Measurements from ENCODE around the gene CCDC158. TPM values are rescaled to one million over a fixed set of nuclear protein-coding genes. Genes with fewer than 3 reads are reported as not detected.
"Not testable (repeated sequence)": the region's sequence is repeated elsewhere in the genome, so short reads cannot be mapped to it uniquely, and the experiment has no call there.

CCDC158 gene
- total and polyA plus RNA-seq, 4 donors: 0.63 to 1.9 (median 1.4) TPM

DNA sequence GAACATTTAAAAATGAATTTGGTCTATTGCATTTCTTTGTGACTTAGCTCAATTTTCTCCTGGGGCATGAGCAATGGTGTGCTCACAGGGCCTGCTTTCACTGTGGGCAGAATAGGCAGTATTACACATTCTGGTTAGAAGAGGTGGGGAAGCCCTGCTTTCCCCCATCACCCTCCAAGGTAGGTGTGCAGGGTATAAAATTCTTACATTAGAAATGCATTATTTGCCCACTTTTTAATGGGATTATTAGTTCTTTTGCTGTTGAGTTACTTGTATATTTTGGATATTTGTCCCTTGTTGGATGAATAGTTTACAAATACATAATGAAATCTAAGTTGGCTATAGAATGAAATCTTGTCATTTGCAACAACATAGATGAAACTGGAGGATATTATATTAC is 122.7 kb downstream of the CCDC158 start:
- intact Hi-C loops (cut with DNase I): no loop called here
- no peak overlapping the region for H3K27ac ChIP-seq (ENCODE audit: low read depth in 1 of 2, low read length in 2 of 2)

DNA sequence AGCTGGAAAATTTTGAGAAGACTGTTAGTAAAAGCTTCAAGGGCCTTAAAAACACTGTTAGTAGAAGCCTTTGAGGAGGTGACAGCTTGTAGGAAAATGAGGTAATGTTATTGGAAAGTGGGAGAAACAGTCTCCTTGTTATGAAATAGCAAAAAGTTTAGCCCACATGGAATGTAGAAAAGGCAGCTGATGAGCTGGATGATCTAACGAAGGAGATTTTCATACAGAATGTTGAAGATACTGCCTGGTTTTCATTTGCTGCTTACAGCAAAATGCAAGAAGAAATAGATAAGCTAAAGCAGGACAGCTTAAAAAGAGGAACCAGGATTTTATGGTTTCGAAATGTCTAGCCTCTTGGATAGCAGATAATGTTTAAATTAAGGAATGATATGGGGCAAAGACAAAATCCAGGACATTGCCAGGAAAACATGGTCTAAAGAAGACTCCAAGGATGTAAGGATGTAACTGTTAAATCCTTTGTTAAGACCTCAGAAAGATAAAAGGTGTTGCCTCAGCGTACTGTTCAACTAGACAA is 124.6 kb downstream of the CCDC158 start:
- Histone ChIP-seq H3K27ac (ENCODE audit: low read depth in 1 of 2, low read length in 2 of 2) (no peak overlapping the region), H3K36me3 (ENCODE audit: control insufficient read depth in 1 of 2, insufficient read depth in 2 of 2, low read length in 1 of 2) (no peaks in the 10 kb centered on the region), H3K4me1 (ENCODE audit: control insufficient read depth in 1 of 2, insufficient read depth in 2 of 2, low read length in 2 of 2) (peaks cover 0 to 2% of the 10 kb centered on the region in 2 donors), H3K9me3 (ENCODE audit: control insufficient read depth, low read length) (peaks cover 2% of the 10 kb centered on the region), H3K27me3 (ENCODE audit: control insufficient read depth in 1 of 2, insufficient read depth in 2 of 2, low read length in 1 of 2) (no peaks in the 10 kb centered on the region), H3K4me3 (ENCODE audit: low read length in 2 of 2) (no peak overlapping the region)
- DNase-seq (no peak), ATAC-seq (ENCODE audit: low FRiP score) (no peak)
- intact Hi-C loops (cut with DNase I): no loop called here
- WGBS, 2 donors: 89 to 93% methylated on average over 3 of the region's 3 CpGs

More for the DNA sequence above, 122.7 kb downstream of the CCDC158 start:
- Histone ChIP-seq H3K27me3 (ENCODE audit: control insufficient read depth in 1 of 2, insufficient read depth in 2 of 2, low read length in 1 of 2) (no peaks in the 10 kb centered on the region), H3K4me1 (ENCODE audit: control insufficient read depth in 1 of 2, insufficient read depth in 2 of 2, low read length in 2 of 2) (peaks cover 0 to 2% of the 10 kb centered on the region in 2 donors), H3K4me3 (ENCODE audit: low read length in 2 of 2) (no peak overlapping the region), H3K9me3 (ENCODE audit: control insufficient read depth, low read length) (peaks cover 2% of the 10 kb centered on the region), H3K36me3 (ENCODE audit: control insufficient read depth in 1 of 2, insufficient read depth in 2 of 2, low read length in 1 of 2) (no peaks in the 10 kb centered on the region)
- DNase-seq: no peak
- no peak for ATAC-seq (ENCODE audit: low FRiP score)

DNA sequence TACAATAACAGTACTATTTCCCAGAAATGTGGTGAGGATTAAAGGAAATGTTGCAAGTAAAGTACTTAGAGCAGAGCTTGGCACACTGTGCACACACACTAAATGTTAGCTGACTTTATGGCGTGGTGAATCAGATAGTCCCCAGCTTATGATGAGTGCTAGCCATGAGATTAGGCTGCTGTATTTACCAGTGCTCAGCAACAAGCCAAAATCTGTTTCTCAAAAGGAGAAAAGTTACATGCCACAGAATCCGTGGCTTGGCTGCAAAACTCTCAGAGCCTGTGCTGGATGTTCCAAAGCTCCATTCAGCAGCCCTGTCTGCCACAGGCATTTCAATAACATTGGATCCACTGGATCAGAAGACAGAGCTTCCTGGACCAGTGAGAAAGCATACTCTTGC is 127.2 kb downstream of the CCDC158 start:
- Histone ChIP-seq H3K27me3 (ENCODE audit: control insufficient read depth in 1 of 2, insufficient read depth in 2 of 2, low read length in 1 of 2) (no peaks in the 10 kb centered on the region), H3K9me3 (ENCODE audit: control insufficient read depth, low read length) (peaks cover 4% of the 10 kb centered on the region), H3K4me1 (ENCODE audit: control insufficient read depth in 1 of 2, insufficient read depth in 2 of 2, low read length in 2 of 2) (no peaks in the 10 kb centered on the region), H3K4me3 (ENCODE audit: low read length in 2 of 2) (no peak overlapping the region), H3K36me3 (ENCODE audit: control insufficient read depth in 1 of 2, insufficient read depth in 2 of 2, low read length in 1 of 2) (no peaks in the 10 kb centered on the region), H3K27ac (ENCODE audit: low read depth in 1 of 2, low read length in 2 of 2) (no peak overlapping the region)
- DNase-seq (no peak), ATAC-seq (ENCODE audit: low FRiP score) (peak; percentile 85)
- intact Hi-C loops (cut with DNase I): no loop called here
- 65 to 74% methylated on average over 2 of the region's 2 CpGs for WGBS, 2 donors

DNA sequence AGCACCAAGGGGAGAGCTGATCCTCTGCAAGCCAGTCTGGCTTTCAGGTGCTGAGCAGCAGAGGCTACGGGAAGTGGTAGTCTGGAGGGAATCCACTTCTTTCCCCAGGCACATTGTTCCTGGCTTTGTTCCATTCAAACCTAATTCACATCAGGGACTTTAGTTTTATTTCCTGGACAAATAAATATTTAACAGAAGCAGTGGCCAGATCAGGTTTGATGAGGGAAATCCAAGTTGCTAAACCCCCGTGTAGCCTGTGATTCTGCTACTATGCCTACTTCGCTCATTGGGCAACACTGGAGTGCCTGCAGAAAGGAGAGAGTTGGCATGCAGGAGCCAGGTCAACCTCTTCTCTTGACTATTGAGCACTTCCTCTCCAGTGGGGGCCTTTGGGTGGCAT is 128.2 kb downstream of the CCDC158 start:
- ATAC-seq (ENCODE audit: low FRiP score) (no peak), DNase-seq (no peak)
- H3K36me3 ChIP-seq (ENCODE audit: control insufficient read depth in 1 of 2, insufficient read depth in 2 of 2, low read length in 1 of 2): no peaks in the 10 kb centered on the region
- no peak overlapping the region for H3K27ac ChIP-seq (ENCODE audit: low read depth in 1 of 2, low read length in 2 of 2)
- no peak overlapping the region for H3K4me3 ChIP-seq (ENCODE audit: low read length in 2 of 2)
- H3K27me3 ChIP-seq (ENCODE audit: control insufficient read depth in 1 of 2, insufficient read depth in 2 of 2, low read length in 1 of 2): no peaks in the 10 kb centered on the region
- peaks cover 4% of the 10 kb centered on the region for H3K9me3 ChIP-seq (ENCODE audit: control insufficient read depth, low read length)
- no peaks in the 10 kb centered on the region for H3K4me1 ChIP-seq (ENCODE audit: control insufficient read depth in 1 of 2, insufficient read depth in 2 of 2, low read length in 2 of 2)
- intact Hi-C loops (cut with DNase I): no loop called here
- 88 to 89% methylated on average over 3 of the region's 3 CpGs for WGBS, 2 donors

DNA sequence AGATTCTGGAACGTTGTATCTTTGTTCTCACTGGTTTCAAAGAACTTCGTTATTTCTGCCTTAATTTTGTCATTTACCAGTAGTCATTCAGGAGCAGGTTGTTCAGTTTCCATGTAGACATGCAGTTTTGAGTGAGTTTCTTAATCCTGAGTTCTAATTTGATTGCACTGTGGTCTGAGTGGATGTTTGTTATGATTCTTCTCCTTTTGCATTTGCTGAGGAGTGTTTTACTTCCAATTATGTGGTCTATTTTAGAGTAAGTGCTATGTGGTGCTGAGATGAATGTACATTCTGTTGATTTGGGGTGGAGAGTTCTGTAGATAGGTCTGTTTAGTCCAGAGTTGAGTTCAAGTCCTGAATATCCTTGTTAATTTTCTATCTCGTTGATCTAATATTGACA is 133.1 kb downstream of the CCDC158 start:
- H3K4me3 ChIP-seq (ENCODE audit: low read length in 2 of 2); H3K27ac ChIP-seq (ENCODE audit: low read depth in 1 of 2, low read length in 2 of 2); H3K27me3 ChIP-seq (ENCODE audit: control insufficient read depth in 1 of 2, insufficient read depth in 2 of 2, low read length in 1 of 2); ATAC-seq (ENCODE audit: low FRiP score); H3K4me1 ChIP-seq (ENCODE audit: control insufficient read depth in 1 of 2, insufficient read depth in 2 of 2, low read length in 2 of 2); DNase-seq; intact Hi-C loops (cut with DNase I); H3K36me3 ChIP-seq (ENCODE audit: control insufficient read depth in 1 of 2, insufficient read depth in 2 of 2, low read length in 1 of 2); H3K9me3 ChIP-seq (ENCODE audit: control insufficient read depth, low read length): not testable (repeated sequence)
- WGBS, 2 donors: 83 to 84% methylated on average over 3 of the region's 3 CpGs

DNA sequence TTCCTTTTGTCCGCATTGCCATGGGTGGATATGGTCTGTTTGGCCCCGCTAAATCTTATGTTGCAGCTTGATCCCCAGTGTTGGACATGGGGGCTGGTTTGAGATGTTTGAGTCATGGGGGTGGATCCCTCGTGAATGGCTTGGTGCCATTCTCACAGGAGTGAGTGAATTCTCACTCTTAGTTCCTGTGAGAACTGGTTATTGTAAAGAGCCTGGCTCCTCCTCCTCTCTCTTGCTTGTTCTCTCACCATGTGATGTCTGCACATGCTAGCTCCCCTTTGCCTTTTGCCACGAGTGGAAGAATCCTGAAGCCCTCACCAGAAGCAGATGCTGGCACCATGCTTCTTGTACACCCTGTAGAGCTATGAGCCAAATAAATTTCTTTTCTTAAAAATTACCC is 137.0 kb downstream of the CCDC158 start:
- Histone ChIP-seq H3K9me3 (ENCODE audit: control insufficient read depth, low read length) (peaks cover 1% of the 10 kb centered on the region), H3K4me1 (ENCODE audit: control insufficient read depth in 1 of 2, insufficient read depth in 2 of 2, low read length in 2 of 2) (no peaks in the 10 kb centered on the region), H3K27me3 (ENCODE audit: control insufficient read depth in 1 of 2, insufficient read depth in 2 of 2, low read length in 1 of 2) (no peaks in the 10 kb centered on the region), H3K4me3 (ENCODE audit: low read length in 2 of 2) (no peak overlapping the region), H3K27ac (ENCODE audit: low read depth in 1 of 2, low read length in 2 of 2) (no peak overlapping the region), H3K36me3 (ENCODE audit: control insufficient read depth in 1 of 2, insufficient read depth in 2 of 2, low read length in 1 of 2) (peaks cover 0 to 2% of the 10 kb centered on the region in 2 donors)
- ATAC-seq (ENCODE audit: low FRiP score) (no peak), DNase-seq (no peak)
- intact Hi-C loops (cut with DNase I): no loop called here
- 61 to 69% methylated on average over 4 of the region's 4 CpGs for WGBS, 2 donors

DNA sequence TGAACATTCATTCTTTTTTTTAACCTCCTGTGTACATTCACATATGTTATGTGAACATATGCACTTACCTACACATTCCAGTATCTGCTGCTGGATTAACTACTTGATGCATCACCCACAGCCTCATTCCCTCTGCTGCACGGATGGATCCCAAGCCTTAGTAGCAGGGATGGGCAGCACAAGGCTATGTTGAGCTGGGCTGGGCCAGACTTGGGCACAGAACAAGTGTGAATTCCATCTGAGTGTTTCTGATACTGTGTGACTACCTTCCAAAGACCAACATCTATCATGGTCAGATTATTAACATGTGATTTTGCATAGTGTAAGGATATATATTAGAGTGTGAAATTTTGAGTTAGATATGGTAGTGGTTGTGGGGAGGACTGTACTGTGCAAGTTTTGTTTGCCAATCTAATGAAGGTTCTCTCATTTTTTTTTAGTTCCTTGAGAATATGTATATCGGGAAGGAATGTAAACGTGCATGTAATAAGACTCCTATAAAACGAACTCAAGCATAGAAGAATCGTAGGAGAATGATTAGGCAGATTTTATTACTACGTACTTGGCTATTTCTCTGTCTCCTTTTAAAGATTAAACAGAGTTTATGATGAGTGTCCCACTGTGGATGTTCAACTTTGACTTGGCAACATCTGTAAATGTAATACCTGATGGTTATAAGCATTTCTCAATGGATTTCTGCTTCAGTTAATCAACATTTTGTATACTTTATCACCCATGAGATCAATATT is 137.8 kb downstream of the CCDC158 start:
- H3K27ac ChIP-seq (ENCODE audit: low read depth in 1 of 2, low read length in 2 of 2): no peak overlapping the region
- intact Hi-C loops (cut with DNase I): no loop called here
- DNase-seq (no peak), ATAC-seq (ENCODE audit: low FRiP score) (no peak)
- 81 to 86% methylated on average over 6 of the region's 6 CpGs for WGBS, 2 donors
- H3K4me3 ChIP-seq (ENCODE audit: low read length in 2 of 2): no peak overlapping the region
- peaks cover 1% of the 10 kb centered on the region for H3K9me3 ChIP-seq (ENCODE audit: control insufficient read depth, low read length)
- H3K36me3 ChIP-seq (ENCODE audit: control insufficient read depth in 1 of 2, insufficient read depth in 2 of 2, low read length in 1 of 2): peaks cover 0 to 2% of the 10 kb centered on the region in 2 donors
- no peaks in the 10 kb centered on the region for H3K27me3 ChIP-seq (ENCODE audit: control insufficient read depth in 1 of 2, insufficient read depth in 2 of 2, low read length in 1 of 2)
- H3K4me1 ChIP-seq (ENCODE audit: control insufficient read depth in 1 of 2, insufficient read depth in 2 of 2, low read length in 2 of 2): no peaks in the 10 kb centered on the region

DNA sequence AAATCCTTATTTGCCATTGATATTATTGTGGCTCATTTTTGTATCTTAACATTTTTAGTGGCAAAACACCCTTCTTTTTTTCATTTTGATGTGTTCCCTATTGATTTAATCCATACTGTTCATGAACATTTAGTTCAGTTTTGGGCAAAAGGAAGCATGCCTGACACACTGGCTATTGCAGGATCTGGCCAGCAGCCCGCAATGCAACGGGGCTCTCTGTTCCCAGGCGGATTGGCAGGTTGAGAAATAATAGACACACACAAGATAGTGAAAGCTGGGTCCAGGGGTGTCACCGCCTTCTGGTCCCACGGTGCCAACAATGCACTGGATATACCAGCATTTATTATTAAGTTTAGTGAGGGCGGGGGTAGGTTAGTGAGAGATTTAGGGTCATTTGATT is 139.3 kb downstream of the CCDC158 start:
- H3K36me3 ChIP-seq (ENCODE audit: control insufficient read depth in 1 of 2, insufficient read depth in 2 of 2, low read length in 1 of 2); H3K27ac ChIP-seq (ENCODE audit: low read depth in 1 of 2, low read length in 2 of 2); DNase-seq; H3K27me3 ChIP-seq (ENCODE audit: control insufficient read depth in 1 of 2, insufficient read depth in 2 of 2, low read length in 1 of 2); H3K4me1 ChIP-seq (ENCODE audit: control insufficient read depth in 1 of 2, insufficient read depth in 2 of 2, low read length in 2 of 2); H3K9me3 ChIP-seq (ENCODE audit: control insufficient read depth, low read length); ATAC-seq (ENCODE audit: low FRiP score); H3K4me3 ChIP-seq (ENCODE audit: low read length in 2 of 2); intact Hi-C loops (cut with DNase I): not testable (repeated sequence)
- 41 to 45% methylated on average over 6 of the region's 6 CpGs for WGBS, 2 donors
